ENCODE data around the gene ZNF772.

The ZNF772 gene

DNA sequence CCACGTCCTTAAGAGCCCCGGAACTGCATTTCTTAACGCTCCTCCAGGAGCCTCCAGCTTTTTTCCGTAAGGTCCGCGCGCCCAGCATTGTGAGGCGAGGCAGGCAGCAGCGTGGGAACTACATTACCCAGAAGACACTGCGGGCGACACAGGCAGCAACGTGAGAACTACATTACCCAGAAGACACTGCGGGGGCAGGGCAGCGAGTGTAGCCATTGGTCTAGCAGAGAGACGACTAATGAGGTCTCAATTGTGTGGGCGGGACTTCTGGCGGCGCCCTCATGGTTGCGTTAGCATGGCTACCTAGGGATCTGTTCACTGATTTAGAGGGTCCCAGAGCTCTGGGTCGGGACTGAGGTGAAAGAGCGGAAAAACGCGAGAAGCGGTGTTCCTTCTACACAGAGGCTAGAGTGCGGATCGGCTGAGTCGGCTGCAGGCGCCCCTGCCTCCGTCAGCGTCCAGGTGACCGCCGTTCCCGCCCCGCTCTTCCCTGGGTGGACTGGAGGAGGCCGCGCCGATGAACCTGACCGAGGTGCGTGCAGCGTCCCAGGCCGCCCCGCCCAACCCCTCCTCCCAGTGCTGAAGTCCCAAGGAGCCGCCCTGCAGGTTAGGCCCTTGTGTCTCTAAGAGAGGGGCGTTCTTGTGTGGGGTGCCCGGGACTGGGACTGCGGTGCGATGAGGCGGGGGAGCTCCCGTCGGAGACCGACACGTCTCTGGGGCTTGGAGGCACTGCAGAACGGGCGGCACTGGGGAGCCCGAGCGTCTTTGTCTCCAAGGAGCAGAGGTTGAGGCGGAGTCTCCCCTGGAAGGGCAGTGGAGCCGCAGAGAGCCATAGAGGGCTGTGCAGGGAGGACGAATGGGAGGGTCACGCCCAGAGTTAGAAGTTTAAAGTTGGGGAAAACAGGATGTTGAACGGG is 42.0 kb downstream of the ZNF772 start, which contains the start of gene ZNF749:
TSS of gene ZNF749 (plus strand) at position 264 of the 917 bp plus-strand sequence. CDS start at position 518, 254 bp downstream.
- peak; percentile 93 to 97 for DNase-seq (ENCODE audit: low read depth in 2 of 2)

DNA sequence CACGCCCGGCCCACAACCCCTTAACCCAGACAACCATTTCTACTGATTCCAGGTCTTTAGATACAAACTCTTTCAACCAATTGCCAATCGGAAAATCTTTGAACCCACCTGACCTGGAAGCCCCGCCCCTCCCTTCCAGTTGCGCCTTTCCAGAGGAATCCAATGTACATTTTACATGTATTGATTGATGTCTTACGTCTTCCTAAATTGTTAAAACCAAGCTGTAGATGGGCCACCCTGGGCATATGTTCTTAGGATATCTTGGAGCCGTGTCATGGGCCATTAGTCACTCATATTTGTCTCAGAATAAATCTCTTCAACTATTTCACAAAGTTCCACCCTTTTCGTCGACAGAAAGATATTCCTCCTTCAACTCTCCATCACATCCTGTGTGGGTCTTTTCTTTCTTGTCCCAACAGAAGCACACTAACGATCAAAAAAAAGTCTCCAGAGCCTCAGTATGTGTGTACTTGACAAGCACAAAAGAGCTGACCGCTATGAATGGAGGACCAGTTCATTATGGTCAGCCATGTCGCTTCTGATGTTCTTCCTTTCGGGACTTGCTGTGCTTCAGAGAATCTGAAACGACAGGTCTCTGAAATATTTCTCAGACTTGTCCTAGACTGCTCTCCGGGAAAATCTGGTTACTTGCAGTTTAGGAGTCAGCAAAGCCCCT is 42.8 kb downstream of the ZNF772 start:
- no peak for DNase-seq (ENCODE audit: low read depth in 2 of 2)

DNA sequence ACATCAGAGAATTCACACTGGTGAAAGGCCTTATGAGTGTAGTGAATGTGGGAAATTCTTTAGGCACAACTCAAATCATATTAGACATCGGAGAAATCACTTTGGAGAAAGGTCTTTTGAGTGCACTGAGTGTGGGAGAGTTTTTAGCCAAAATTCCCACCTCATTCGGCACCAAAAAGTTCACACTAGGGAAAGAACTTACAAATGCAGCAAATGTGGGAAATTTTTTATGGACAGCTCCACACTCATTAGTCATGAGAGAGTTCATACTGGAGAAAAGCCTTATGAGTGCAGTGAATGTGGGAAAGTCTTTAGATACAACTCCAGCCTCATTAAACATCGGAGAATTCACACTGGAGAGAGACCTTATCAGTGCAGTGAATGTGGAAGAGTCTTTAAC is 56.3 kb downstream of the ZNF772 start:
- no peak for DNase-seq (ENCODE audit: low read depth in 2 of 2)

DNA sequence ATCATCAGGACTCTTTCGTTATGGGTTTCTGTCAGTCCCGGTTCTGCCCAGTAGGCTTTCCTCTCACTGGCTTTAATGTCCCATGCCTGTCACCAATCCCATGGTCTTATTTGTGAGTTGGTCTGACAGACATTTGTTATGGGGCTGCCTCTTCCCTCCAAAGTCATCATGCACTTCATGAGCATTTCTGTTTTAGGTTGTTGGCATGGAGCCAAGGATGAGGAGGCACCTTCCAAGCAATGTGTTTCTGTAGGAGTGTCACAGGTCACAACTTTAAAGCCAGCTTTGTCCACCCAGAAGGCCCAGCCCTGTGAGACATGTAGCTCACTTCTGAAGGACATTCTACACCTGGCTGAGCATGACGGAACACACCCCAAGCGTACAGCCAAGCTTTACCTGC is 57.9 kb downstream of the ZNF772 start:
- no peak for DNase-seq (ENCODE audit: low read depth in 2 of 2)
